T-helper 1 cell treated with Interleukin-12 subunit alpha and Interleukin-12 subunit beta and Interleukin-4 antibody, amounts not matched to agents 30 ng/mL and 1 ng/mL, for 36 hours (primary cell): ENCODE data around the gene GPBP1. TPM values are rescaled to one million over a fixed set of nuclear protein-coding genes. Genes with fewer than 3 reads are reported as not detected.
"Not testable (repeated sequence)": the region's sequence is repeated elsewhere in the genome, so short reads cannot be mapped to it uniquely, and the experiment has no call there.

Experiments
- intact Hi-C: fragments of 100-400 bp; cut with micrococcal nuclease; formaldehyde crosslinking; loops from one replicate; pipeline ENCODE4 v1.15.1; 2024
- total RNA-seq: library from RNA; stranded (reverse); gene quantifications from 2 replicates; pipeline ENCODE4 v1.2.3, GENCODE V29; 2022

Gene GPBP1, protein sequence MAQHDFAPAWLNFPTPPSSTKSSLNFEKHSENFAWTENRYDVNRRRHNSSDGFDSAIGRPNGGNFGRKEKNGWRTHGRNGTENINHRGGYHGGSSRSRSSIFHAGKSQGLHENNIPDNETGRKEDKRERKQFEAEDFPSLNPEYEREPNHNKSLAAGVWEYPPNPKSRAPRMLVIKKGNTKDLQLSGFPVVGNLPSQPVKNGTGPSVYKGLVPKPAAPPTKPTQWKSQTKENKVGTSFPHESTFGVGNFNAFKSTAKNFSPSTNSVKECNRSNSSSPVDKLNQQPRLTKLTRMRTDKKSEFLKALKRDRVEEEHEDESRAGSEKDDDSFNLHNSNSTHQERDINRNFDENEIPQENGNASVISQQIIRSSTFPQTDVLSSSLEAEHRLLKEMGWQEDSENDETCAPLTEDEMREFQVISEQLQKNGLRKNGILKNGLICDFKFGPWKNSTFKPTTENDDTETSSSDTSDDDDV
- 103 and 118 TPM in 2 replicates for total RNA-seq

DNA sequence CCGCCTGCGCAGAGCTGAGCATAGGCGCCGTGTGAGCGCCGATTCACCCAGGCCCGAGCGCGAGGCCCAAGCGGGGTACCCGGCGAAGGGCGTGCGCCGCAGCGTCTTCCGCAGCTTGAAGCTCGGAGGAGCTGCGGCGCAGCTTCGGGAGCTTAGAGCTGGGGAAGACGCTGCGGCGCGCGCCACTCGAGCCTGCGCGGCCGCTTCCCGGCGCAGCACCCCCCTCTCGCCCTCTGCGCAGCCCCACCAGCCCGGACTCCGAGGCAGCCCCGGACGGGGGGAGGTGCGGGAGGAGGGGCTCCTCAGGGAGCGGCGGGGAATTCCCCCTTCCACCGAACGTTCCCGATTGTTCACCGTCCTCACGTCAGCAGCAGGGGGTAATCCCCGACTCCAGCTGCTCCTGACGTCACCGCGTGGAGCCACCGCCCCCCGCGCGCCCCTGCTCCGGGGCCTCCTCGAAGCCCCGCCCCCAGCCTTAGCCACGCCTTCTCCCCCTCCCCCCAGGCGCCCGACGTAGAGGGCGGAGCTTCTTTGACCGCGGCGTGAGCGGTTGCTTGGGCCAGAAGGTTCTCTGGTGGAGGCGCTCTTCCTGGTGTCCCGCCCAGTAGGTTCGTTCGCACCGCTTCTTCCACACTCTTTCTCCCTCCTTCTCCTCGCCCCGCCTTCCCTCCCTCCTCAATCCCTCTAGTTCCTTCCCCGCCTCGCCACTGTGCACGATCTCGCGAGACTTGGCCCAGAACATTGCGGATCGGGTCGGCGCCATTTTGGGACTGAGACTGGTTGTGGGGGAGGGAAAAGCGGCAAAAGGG lies at the start of gene GPBP1:
TSS of gene GPBP1 (plus strand) at position 741 of the 809 bp plus-strand sequence. CDS start 40,072 bp downstream, outside the sequence.
- intact Hi-C loops = loop anchor here (1.0 to 10.0 kb wide), 18 partner anchors 35 to 1953 kb away; partner anchors contain the start of genes IL6ST, MAP3K1, MIER3 and PLK2

DNA sequence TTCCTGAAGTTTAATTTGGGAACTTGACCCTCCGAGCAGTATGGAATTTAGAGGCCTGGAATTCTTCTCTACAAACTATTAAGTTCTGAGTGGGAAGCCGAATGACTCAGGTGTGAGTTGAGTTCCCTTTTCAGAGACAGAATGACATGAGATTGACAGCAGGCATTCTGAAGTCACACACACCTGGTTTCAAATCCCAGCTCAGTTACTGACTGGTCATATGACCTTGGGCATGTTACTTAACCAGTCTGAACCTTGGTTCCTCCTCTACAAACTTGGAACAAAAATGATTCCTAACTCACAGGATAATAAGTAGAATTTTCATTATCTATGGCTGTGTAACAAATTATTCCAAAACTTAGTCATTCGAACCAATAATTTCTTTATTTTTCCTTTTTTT lies 45.5 kb upstream of the GPBP1 start:
- intact Hi-C loops = no loop called here

DNA sequence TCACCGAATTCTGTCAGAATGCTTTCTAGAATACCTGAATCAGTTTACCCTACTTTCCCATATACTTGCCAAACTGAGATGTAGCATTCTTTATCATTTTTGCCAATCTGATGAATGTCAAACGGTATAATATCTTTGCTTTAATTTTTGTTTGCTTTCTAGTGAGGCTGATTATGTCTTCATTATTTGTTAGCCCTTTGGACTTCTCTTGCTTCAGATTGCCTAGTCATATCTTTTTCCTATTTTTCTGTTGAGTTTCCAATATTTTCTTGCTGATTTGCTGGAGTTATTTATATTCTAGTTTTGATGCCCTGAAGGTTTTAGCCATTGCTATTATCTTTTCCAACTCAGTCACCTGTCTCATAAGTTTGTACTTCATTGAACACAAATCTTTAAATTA lies 40.3 kb upstream of the GPBP1 start:
- intact Hi-C loops = no loop called here

DNA sequence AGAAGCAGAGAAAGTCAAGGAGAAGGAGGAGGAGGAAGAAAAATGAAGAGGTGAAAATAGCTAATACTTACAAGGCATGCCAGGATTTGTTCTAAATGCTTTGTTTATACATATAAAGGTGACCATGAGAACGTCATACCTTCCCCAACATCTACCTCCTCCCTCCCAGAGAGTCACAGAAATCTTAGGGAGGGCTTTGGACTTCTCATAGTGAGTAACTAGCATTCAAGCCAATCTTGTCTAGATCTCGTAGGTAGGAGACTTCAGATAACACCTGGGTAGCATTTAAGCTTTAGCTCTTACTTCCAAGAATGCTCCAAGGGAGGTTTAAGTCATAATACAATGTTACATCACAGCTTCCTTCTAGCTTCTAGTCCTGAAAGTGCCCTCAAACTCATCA lies 36.5 kb upstream of the GPBP1 start:
- intact Hi-C loops = no loop called here

DNA sequence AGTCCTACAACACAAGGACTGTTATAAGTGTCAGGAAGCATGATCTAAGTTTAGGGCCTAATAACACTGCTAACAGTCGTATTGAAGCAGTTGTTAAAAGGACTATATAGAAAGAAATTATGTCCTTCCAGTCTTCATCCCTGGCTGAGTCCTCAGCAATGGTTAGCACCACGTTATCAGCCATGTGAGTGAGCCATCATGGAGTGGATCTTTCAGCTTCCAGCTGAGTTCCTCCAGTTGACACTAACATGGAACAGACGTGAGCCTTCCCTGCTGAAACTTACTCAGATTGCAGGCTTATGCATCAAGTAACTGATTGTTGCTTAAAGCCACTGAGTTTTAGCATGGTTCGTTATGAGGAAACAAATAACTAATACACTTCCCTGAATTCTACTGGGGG lies 21.5 kb upstream of the GPBP1 start:
- intact Hi-C loops = no loop called here

DNA sequence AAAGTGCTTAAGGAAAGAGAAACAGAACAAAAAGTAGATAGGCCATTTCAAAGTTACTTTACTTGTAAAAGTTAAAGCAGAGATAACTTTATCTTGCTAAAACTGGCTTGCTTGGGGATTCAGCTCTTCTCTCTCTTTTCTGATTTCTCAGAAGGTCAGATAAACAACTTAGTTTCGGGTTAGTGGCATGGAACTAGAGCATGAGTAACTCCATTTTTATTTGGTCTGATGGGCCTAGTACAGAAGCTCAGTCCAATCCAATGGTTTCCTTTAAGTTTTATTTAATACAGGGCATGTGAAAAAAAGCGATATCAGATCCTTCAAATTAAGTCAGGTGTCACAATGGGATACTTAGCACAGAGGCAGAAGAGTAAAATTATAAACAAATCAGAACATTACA lies 18.8 kb upstream of the GPBP1 start:
- intact Hi-C loops = no loop called here

DNA sequence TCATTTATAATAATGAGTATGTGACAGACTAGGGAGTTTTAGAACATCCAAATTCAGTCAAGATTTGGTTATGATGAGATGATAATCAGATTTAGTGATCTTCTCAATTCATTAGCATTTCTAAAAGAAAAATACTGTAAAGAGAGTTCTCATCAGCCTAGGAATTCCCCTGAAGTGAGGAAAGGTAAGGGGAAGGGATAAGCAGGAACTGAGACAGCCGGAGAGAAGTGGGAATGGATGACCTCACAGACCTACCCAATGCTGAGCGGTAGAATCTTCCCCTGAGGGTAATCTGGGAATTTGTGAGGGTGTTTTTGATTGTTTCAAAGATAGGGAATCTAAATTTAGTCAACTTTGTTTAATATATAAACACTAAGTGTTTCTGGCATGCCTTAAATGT lies 16.7 kb upstream of the GPBP1 start:
- intact Hi-C loops = no loop called here

DNA sequence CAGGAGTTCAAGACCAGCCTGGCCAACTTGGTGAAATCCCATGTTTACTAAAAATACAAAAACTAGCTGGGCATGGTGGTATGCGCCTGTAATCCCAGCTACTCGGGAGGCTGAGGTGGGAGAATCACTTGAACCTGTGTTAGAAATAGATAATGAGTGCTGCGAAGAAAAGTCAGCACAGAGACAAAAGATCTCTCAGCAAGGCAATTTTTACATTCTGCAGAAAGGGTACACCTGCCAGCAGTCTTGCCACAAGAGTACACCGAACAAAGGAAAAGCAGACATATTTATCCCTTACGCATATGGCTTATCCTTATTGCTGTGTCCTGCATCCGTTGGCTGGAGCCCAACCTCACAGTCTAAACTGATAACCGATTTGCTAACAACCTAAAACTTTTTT lies 16.2 kb upstream of the GPBP1 start:
- intact Hi-C loops = no loop called here

DNA sequence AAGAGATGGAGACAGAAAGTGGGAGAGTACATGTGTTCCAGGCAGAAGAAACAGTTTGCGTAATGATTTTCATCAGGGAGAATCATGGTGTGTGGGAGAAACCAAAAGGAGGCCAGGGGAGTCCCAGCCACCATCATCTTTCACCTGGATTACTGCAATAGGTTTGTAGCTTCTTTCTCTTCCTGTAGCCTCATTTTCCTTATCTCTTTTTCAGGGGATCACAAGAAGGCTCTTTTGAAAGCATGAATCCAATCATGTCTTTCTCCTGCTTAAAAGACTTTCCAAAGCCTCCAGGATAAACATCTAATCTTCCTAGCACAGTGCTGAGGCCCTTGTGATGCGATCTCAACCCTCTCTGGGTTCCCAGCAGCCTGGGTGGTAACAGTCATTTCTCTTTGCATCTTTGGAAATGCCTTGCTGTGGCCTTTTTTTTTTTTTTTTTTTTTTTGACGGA lies 10.3 kb upstream of the GPBP1 start:
- intact Hi-C loops = no loop called here

DNA sequence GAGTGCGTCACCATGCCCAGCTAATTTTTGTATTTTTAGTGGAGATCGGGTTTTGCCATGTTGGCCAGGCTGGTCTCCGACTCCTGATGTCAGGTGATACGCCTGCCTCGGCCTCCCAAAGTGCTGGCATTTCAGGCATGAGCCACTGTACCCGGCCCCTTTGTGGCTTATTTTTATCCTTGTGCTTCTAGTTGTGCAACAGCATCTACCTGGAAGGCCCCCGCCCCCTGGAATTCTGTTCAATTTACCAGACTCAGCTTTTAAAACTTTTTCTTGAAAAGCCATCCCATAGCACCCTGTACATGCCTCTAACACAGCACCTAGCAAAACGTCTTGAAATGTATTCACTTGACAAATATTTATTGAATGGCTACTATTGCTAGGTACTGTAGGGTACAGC lies 9.7 kb upstream of the GPBP1 start:
- intact Hi-C loops = no loop called here

DNA sequence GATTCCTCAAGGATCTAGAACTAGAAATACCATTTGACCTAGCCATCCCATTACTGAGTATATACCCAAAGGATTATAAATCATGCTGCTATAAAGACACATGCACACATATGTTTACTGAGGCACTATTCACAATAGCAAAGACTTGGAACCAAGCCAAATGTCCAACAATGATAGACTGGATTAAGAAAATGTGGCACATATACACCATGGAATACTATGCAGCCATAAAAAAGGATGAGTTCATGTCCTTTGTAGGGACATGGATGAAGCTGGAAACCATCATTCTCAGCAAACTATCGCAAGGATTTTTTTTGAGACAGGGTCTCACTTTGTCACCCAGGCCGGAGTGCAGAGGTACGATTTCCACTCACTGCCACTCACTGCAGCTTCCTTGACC lies 8.7 kb upstream of the GPBP1 start:
- intact Hi-C loops = not testable (repeated sequence)

DNA sequence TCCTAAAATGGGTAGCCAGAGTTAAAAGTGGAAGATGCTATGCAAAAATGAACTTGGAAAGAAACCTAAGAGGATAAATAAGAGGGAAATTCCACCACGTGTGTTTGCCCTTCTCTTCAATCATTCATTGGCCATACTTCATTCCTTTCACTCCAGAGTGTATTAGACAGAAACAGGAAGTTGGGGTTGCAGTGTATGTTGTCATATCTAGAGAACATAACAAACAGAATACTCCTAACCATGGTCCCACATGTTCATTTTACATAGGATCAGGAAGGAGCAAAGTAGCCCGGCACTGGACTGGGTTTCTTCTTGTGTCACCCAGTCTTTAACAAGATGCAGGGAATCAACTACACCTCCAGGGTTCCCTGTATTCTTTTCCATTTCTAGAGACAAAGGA lies 7.6 kb upstream of the GPBP1 start:
- intact Hi-C loops = no loop called here

DNA sequence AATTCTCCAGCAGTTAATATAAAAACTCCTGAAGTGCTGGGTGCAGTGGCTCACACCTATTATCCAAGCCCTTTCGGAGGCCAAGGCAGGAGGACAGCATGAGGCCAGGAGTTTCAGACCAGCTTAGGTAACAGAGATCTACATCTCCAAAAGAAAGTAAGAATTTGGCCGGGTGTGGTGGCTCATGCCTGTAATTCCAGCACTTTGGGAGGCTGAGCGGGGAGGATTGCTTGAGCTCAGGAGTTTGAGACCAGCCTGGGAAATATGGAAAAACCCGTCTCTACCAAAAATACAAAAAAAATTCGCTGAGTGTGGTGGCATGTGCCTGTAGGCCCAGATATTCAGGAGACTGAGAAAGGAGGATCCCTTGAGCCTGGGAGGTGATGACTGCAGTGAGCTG lies 6.7 kb upstream of the GPBP1 start:
- intact Hi-C loops = no loop called here

DNA sequence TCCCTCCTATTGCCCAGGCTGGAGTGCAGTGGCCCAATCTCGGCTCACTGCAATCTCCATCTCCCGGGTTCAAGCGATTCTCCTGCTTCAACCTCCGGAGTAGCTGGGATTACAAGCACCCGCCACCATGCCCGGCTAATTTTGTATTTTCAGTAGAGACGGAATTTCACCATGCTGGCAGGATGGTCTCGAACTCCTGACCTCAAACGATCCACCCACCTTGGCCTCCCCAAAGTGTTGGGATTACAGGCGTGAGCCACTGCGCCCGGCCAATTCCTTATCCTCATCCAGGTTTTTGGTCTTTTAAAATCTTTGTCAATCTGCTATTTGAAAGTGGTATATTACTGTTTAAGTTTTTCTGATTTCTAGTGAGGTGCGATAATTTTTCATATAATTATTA lies 3.7 kb upstream of the GPBP1 start:
- intact Hi-C loops = loop anchor here (5.0 to 10.0 kb wide), 5 partner anchors 475 to 1633 kb away; partner anchors contain the start of genes IL6ST and SLC38A9

DNA sequence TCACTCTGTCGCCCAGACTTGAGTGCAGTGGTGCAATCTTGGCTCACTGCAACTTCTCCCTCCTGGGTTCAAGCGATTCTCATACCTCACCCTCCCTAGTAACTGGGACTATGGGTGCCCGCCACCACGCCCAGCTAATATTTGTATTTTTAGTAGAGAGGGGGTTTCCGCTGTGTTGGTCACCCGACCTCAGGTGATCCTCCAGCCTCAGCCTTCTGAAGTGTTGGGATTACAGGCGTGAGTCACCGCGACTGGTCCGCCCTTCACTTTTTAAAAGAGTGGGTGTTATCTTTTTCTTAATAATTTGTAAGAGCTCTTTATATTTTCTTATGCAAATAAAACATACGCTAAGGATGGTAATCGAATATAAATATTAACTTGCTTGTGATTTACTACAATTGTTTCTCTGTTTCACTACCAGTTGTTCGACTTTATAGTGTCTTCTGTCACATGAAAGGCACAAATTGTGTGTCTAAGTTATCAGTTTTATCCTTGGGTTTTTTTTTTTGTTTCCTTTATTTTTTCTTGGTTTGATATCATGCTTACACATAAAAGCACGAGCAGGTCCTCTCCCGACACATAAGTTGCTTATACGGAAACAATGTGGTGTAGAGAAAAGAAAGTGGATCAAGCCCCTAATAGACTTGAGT lies 1.9 kb upstream of the GPBP1 start:
- intact Hi-C loops = loop anchor here (1.0 to 10.0 kb wide), 7 partner anchors 477 to 1635 kb away; partner anchors contain the start of genes IL6ST, PLK2 and SLC38A9

DNA sequence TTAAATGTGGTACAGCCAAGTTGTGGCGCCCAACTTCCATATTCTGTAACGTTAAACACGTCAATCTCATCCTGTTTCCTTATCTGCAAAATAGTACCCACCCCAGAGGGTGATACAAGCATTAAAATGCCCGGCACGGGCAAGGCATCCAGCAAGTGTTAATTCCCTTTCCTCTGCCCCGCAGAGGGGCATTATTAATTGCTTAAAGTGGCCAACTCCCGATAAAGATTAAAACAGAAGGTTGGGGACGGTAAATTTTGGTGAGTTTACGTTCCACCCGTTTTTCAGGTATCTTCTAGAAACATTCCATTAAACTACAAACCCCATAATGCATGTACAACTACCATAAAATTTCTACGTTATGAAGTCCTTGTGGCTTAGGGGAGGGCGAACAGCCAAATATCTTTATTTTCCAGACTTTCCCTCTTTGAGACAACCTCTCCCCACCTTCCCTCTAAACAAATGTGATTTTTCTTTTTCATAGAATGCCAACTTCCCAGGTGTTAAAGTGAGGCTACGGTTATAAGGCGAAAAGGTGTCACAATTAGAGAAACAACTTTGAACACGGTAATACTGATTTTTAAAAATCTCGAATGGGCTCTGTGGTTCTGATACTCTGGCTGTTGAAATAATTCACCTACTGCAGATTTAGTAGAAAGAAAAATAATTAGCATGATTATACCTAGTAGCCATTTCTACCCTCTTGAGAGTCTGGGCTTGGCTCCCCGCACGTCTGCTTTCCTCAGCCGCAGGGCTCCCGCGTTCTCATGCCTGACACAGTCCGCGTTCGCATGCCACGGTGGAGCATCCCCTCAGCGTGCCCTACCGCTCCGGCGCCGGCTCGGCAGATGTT lies 1.2 kb upstream of the GPBP1 start:
- intact Hi-C loops = loop anchor here (1.0 to 10.0 kb wide), 14 partner anchors 34 to 1635 kb away; partner anchors contain the start of genes IL6ST, MAP3K1, MIER3 and PLK2

DNA sequence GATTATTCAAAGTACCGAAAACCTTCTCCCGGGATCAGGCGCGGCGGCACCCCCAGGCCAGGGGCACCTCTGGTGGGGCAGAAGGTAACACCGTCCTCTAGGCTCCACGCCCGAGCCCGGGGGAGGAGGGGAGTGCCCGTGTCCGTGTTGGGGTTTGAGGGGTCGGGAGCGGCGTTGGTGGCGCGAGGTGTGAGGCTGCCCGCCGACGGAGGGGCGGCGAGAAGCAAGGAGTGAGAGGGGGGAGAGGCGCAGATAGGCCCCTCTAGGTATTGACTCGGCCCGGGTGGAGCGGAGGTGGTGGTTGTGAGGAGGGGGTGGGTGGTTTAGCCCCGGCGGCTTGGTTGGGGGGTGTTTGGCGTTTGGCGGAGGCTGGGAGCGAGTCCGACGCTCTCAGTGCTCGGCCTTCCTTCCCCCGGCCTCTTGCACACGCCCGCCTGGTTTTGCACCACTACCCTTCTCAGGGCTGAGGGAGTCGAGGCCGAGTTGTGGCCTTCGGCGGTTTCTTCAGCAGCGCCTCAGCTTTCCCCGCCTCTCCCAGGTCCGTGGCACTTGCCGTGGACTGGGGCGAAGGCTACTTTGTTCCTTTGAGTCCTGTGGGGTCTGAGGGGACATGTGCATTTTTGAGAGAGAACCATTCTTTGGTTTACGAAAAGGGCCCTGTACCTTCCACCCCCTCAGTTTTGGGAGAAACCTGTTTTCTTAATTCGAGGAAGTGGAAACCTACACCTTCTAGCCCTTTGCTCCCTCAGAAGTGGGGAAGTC lies 450 bp downstream of the GPBP1 start:
- intact Hi-C loops = loop anchor here (1.0 to 10.0 kb wide), 10 partner anchors 274 to 1952 kb away; partner anchors contain the start of genes IL6ST and SLC38A9

DNA sequence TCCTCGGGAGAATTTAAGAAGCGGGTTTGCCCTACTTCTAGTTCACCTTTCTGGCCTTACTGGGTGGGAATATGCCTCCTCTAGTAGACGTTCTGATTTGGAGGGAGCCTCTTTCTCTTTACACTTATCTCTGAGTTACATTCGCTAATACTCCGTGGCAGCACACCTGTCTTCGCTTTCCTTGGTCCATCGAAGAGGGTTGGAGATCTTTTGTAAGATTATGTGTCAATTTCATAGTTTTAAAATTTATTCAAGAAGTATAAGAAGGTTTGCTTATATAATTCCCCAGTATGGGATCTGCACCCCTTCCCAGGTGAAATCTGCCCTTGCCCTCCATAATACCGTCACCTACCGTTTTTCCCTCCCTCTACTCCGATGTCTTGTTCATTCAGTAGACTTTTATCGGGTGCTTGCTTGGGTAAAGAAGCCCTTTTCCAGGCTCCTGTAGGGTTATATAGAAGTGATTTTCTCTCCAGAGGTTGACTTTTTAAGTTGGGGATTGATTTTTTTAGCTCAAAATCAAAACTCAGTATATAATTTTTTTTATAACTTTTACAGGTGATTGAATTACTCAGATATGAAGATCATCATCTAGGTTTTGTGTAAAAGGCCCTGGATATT lies 1.1 kb downstream of the GPBP1 start:
- intact Hi-C loops = loop anchor here (1.0 to 10.0 kb wide), 11 partner anchors 274 to 1952 kb away; partner anchors contain the start of genes IL6ST and SLC38A9
